GM18909 (cell line): Measurements from ENCODE around the gene WNT2B.

Source experiments
- ATAC-seq: cut with Tn5 transposase; IDR thresholded peaks from one replicate; pipeline ENCODE4 v1.9.1; 2021; ENCODE audit warnings: mild to moderate bottlenecking; ENCODE audit not compliant: unreplicated experiment, poor library complexity

WNT2B gene

GRCh38 chr1:112522621-112523020 lies 13.9 kb downstream of the WNT2B start:
- ATAC-seq: no peak

GRCh38 chr1:112524251-112524650 lies 15.5 kb downstream of the WNT2B start:
- no peak for ATAC-seq

GRCh38 chr1:112524986-112525385 lies 16.2 kb downstream of the WNT2B start:
- no peak for ATAC-seq

GRCh38 chr1:112527266-112528010 lies 18.7 kb downstream of the WNT2B start:
- ATAC-seq: no peak

GRCh38 chr1:112528076-112528475 lies 19.3 kb downstream of the WNT2B start:
- ATAC-seq: no peak

GRCh38 chr1:112529301-112529700 lies 20.5 kb downstream of the WNT2B start:
- ATAC-seq: no peak

- no peak for ATAC-seq
Measured at GRCh38 chr1:112530832-112531231, 22.1 kb downstream of the WNT2B start.

- no peak for ATAC-seq
Measured at GRCh38 chr1:112532064-112532463, 23.3 kb downstream of the WNT2B start.

GRCh38 chr1:112533029-112533428 lies 24.3 kb downstream of the WNT2B start:
- no peak for ATAC-seq

GRCh38 chr1:112536561-112536960 lies 27.8 kb downstream of the WNT2B start:
- no peak for ATAC-seq

- no peak for ATAC-seq
Measured at GRCh38 chr1:112537456-112537855, 28.7 kb downstream of the WNT2B start.

- ATAC-seq: no peak
Measured at GRCh38 chr1:112538883-112539282, 30.1 kb downstream of the WNT2B start.

GRCh38 chr1:112540226-112540794 lies 31.5 kb downstream of the WNT2B start:
- no peak for ATAC-seq

GRCh38 chr1:112541299-112541698 lies 32.5 kb downstream of the WNT2B start:
- ATAC-seq: no peak

- no peak for ATAC-seq
Measured at GRCh38 chr1:112542206-112542973, 33.6 kb downstream of the WNT2B start.

- no peak for ATAC-seq
Measured at GRCh38 chr1:112544011-112544688, 35.4 kb downstream of the WNT2B start.

GRCh38 chr1:112544751-112545150 lies 36.0 kb downstream of the WNT2B start:
- no peak for ATAC-seq

GRCh38 chr1:112546076-112546475 lies 37.3 kb downstream of the WNT2B start:
- ATAC-seq: no peak

- ATAC-seq: no peak
Measured at GRCh38 chr1:112548547-112548946, 39.8 kb downstream of the WNT2B start.

- no peak for ATAC-seq
Measured at GRCh38 chr1:112549590-112549989, 40.8 kb downstream of the WNT2B start.

GRCh38 chr1:112554411-112554810 lies 45.6 kb downstream of the WNT2B start:
- ATAC-seq: no peak
